Cardiac fibroblast (primary cell): Measurements from ENCODE around the gene EIF2S1.
A peak's percentile ranks its signal among the peaks of the same experiment; 100 is the strongest.
"Not testable (repeated sequence)": the region's sequence is repeated elsewhere in the genome, so short reads cannot be mapped to it uniquely, and the experiment has no call there.

ENCODE experiments used
- DNase-seq, 2 donors: peaks; one replicate each; pipeline versions ENCODE4 v3.0.0 to v3.0.0-alpha.2; 2010; ENCODE audit warnings: low read depth in 2 of 2
- H3K4me3 ChIP-seq, 2 donors: replicated peaks in 1 of 2; 1 replicate in 1 of 2; 2 replicates in 1 of 2; pipeline ENCODE4 v1.5.1; 2011; ENCODE audit warnings: low read depth in 2 of 2, low read length in 2 of 2, mild to moderate bottlenecking in 2 of 2, moderate library complexity in 1 of 2
- TF ChIP-seq, protein P1 (sequence below): IDR thresholded peaks from one replicate; pipeline ENCODE4 v1.5.1; 2011; ENCODE audit warnings: low read depth, mild to moderate bottlenecking, low read length, inconsistent platforms

The EIF2S1 gene

DNA sequence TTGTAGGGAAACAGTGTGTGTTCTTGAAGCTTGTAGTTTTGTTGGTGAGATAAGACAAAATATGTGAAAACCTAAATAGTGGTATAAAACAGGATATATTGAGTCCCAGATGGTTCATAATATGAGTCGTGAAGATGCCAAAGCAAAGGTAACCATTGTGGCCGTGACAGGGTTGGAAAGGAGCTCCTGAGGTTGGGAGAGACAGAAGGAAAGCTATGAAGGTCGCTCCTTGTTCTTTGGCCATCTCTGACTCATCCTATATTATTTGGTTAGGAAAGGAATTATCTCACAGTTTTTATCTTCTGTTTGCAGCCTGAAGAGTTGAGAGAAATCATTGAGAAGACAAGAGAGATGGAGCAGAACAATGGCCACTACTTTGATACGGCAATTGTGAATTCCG, 27.7 kb upstream of the EIF2S1 start:
- TF ChIP-seq, protein P1, sequence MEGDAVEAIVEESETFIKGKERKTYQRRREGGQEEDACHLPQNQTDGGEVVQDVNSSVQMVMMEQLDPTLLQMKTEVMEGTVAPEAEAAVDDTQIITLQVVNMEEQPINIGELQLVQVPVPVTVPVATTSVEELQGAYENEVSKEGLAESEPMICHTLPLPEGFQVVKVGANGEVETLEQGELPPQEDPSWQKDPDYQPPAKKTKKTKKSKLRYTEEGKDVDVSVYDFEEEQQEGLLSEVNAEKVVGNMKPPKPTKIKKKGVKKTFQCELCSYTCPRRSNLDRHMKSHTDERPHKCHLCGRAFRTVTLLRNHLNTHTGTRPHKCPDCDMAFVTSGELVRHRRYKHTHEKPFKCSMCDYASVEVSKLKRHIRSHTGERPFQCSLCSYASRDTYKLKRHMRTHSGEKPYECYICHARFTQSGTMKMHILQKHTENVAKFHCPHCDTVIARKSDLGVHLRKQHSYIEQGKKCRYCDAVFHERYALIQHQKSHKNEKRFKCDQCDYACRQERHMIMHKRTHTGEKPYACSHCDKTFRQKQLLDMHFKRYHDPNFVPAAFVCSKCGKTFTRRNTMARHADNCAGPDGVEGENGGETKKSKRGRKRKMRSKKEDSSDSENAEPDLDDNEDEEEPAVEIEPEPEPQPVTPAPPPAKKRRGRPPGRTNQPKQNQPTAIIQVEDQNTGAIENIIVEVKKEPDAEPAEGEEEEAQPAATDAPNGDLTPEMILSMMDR, result no peak
- no peak overlapping the region for H3K4me3 ChIP-seq
- DNase-seq, result no peak

DNA sequence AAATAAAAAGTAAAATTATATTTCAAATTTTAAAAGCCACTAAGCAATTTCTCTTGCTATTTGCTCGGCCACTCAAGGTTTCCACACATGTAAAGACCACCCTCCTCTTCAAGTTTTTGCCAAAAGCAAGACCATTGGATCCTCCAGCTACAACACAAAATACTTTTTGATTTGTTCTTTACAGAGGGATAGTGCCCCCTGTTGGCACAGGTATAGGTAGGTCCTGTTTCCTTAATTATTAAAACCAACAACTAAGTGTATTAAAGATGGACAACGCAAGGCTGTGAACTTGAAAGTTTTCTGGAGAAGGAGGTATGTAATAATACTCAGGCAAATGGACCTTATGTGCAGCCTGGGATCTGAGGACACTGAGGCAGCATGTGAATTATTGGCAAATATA, 24.3 kb upstream of the EIF2S1 start:
- no peak overlapping the region for H3K4me3 ChIP-seq
- TF ChIP-seq, protein P1, result peak; percentile 43
- DNase-seq, result peak; percentile 36 to 54

DNA sequence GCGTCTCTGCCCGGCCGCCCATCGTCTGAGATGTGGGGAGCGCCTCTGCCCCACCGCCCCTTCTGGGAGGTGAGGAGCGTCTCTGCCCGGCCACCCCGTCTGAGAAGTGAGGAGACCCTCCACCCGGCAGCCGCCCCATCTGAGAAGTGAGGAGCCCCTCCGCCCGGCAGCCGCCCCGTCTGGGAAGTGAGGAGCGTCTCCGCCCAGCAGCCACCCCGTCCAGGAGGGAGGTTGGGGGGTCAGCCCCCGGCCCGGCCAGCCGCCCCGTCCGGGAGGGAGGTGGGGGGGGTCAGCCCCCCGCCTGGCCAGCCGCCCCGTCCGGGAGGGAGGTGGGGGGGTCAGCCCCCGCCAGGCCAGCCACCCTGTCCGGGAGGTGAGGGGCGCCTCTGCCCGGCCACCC, 18.9 kb upstream of the EIF2S1 start:
- not testable (repeated sequence) for DNase-seq, H3K4me3 ChIP-seq

DNA sequence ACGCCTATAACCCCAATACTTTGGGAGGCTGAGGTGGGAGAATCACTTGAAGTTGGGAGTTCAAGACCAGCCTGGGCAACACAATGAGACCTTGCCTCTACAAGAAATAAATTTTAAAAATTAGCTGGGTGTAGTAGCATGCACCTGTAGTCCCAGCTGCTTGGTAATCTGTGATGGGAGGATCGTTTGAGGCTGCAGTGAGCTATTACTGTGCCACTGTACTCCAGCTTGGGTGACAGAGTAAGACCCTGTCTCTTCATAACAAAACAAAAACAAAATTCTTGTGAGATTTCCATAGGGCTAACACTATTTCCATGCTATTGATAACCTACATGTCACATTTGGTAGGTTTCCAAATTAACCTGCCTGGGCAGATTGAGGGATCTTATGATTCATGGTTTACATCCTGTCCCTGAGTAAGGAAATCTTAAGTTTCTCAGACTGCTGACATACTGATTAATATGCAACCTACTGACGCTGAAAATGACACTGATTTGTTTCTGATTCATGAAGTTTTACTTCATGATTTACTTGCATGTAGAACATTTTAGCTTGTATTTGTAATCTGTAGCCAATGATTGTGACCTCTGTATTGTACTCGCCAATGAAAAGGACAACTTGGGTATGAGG, 16.4 kb upstream of the EIF2S1 start:
- peak in 1 of 2 donors; percentile 44 for DNase-seq
- TF ChIP-seq, protein P1, result no peak

DNA sequence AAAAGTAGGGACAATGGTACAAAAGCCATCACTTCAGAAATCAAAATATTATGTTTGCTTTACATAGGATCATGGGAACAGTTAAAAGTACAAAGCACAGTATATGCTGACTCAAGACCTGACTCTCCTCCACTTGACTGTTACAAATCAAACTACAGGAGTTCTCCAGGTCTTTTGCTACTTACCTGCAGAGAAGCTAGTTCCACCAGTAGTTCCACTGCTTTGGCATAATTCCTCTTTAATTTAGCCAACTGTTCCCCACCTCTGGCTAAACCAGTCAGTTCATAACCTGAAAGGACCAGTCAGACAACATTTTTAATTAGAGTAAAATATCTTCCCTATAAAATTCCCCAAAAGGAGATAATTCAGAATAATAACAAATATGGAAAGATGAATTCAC, 14.5 kb upstream of the EIF2S1 start:
- TF ChIP-seq, protein P1, result no peak
- H3K4me3 ChIP-seq, result no peak overlapping the region
- DNase-seq, result no peak

More for the DNA sequence above, 16.4 kb upstream of the EIF2S1 start:
- H3K4me3 ChIP-seq, result no peak overlapping the region

DNA sequence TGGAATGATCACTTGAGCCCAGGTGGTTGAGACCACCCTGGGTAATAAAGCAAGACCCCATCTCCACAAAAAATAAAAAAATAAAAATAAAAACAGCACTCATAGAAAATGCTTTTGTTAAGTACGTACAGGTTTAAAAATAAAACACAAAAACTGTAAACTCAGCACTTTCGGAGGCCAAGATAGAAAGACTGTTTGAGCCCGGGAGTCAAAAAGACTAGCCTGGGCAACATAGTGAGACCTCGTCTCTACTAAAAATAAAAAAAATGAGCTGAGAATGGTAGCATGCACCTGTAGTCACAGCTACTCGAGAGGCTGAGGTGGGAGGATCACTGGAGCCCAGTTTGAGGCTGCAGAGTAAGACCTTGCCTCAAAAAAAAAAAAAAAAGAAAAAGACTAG, 8.1 kb upstream of the EIF2S1 start:
- TF ChIP-seq, protein P1, result no peak
- H3K4me3 ChIP-seq, result no peak overlapping the region
- no peak for DNase-seq

DNA sequence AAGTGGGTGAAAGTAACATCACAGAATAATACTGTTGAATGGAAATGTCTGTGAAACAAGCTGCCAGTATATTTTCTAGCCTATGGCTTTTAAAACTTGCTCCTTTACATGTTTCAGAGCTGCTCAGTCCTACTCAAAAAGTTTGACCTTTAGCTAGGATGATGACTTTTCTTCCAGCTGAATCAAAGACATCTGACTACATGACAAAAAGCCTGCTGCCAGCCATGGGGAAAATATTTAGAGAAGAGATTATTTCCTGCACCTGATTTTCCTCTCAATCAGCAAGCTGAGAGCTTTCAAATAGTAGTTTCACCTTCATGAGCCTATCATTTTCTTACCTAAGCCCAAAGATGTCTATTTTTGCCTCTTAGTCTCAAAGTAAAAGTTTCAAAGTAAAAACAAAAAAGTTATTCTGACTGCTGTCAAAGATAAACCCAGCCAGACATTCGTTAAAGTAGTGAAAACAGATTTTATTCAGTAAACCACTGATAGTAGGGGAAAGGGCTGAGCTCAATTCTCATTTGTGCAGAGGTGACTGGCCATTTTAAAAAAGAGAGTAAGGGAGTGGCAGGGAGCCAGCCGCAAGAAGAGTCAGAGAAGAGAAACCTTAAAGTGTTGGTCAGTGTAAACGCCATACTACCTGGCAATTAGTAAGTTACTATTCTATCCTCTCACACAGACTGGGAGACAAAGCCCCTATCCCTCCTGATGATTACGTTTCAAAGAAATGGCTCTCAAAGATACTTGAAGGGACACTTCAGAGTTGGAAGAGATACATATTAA, 2.8 kb upstream of the EIF2S1 start:
- TF ChIP-seq, protein P1, result no peak
- H3K4me3 ChIP-seq, result peak overlapping the region in 1 of 2 donors; percentile 91
- DNase-seq, result no peak
